HG03520 (cell line): ENCODE results near the gene RNF220.

Experiments used
- ATAC-seq: cut with Tn5 transposase; IDR thresholded peaks from one replicate; pipeline ENCODE4 v1.9.1; 2021; ENCODE audit warnings: mild to moderate bottlenecking, moderate library complexity; ENCODE audit not compliant: unreplicated experiment

Gene RNF220

DNA sequence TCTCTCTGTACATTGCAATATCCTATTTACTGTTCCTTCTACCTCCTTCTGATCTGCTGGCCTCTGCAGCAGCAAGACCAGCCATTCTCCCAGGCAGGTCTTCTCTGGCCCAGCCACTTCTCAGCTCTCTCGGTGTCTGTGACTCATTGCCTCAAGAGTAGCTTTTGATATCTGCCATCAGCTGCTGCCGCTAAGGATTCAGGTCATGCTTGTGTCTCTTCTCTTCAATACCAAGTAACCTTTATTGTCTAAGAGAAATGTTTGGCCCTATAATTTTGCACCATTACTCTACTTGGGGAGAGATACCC lies 167.5 kb downstream of the RNF220 start:
- ATAC-seq = no peak

DNA sequence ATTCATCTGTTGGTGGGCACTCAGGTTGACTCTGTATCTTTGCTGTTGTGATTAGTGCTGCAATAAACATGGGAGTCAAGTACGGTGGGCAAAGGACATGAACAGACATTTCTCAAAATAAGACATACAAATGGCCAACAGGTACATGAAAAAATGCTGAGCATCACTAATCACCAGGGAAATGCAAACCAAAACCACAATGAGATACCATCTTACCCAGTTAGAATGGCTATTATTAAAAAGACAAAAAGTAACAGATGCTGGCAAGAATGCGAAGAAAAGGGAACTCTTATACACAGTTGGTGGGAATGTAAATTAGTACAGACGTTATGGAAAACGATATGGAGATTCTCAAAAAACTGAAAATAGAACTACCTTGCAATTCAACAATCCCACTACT lies 170.3 kb downstream of the RNF220 start:
- ATAC-seq = no peak

GRCh38 chr1:44576456-44577150 lies 171.5 kb downstream of the RNF220 start:
- ATAC-seq = no peak

DNA sequence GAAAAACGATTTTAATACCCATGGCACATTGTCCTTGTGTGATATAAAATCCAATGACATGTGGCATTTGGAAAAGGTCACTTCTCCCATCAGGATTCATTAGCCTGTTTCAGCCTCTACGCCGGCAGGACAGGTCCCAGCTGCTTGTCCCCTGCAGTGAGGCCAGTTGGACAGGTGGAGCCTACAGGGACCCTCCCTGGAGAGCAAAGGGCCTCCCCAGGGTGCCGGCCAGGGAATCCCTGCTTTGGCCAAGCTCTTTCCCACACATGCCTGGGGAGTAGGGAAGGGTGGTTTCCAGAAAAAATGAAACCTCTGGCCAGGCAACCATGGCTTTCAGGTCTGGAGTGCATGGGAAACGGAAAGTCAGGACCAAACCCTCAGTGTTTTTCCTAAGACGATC lies 176.2 kb downstream of the RNF220 start:
- no peak for ATAC-seq

DNA sequence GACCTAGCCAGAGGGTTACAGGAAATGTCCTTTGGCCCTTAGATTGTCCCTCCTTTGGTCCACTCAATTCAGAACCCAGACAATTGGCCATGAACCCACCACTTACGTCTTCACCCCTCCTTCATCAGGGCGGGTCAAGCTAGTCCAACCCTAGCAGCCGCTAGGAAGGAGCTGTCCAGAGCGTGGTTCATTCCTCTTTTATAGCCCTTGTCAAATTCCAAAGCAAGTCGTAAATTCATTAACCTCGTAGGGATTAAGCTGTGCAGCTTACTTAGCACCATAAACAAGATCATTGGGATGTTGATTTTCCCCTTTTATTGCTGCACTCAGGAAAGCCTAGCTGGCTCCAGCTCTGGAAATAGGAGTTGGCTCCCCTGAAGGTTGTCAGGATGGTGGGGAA lies 179.1 kb downstream of the RNF220 start:
- ATAC-seq = no peak

GRCh38 chr1:44585315-44585920 lies 180.4 kb downstream of the RNF220 start:
- no peak for ATAC-seq

- ATAC-seq = no peak
Observed at GRCh38 chr1:44587796-44588460, 182.9 kb downstream of the RNF220 start.

GRCh38 chr1:44588551-44589210 lies 183.6 kb downstream of the RNF220 start:
- no peak for ATAC-seq

GRCh38 chr1:44590475-44590874 lies 185.4 kb downstream of the RNF220 start:
- no peak for ATAC-seq

DNA sequence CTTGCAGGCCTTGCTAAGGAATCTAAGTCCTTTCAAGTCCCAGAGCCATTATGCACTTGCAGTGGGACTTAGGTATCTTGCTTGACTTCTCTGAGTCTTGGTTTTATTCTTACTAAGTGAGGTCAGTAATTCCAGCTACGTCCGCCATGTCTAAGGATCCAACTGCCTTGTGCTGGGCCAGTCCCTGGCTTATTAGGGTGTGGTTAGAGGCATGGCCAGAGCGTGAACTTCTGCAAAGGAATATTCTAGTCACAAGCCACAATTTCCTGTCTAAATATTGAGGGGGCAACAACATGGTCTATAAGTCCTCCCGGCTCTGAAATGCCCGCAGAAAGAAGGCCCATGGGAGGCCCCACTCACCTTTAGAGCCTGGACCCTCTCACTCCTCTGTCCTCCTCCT lies 186.3 kb downstream of the RNF220 start:
- ATAC-seq = no peak

DNA sequence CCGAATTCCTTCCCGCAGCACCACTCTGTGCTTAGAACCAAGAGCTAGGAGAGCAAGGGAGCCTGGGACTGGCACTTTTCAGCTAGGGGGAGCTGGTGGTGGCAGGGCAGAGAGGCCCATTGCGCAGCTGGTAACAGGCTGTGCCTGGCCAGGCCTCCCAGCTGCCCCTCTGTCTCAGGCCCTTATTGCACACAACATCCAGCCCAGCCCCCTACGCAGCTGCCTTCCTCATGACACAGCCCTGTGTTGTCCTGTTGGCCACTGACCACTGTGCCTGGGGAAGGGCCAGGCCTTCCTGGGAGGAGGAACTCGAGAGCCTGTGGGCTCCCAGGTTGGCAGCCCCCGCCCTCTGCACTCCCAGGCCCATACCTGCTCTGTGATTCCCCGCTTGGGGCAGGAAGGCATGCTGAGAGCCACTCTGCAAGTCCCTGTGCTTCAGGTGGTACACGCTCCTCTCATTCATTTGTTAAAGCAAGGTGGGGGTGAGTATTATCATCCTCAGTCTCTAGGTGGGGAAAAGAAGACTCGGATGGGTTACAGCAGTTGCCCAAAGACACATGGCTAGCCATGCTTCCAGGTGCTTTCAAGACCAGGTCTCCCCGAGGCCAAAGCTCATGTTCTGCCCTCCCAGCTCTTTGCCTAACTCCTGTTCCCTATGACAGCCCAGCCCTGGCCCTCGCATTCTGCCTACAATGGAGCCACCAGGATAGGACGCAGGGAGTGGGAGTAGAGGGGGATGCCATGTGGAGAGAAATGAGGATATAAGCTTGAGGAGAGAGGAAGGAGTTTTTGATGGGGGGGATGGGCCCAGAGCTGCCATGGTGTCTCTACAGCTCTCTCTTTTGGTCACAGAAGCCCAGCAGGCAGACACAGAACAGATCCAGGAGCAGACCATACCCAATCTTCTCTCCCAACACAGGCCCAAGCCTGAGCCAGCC lies 187.4 kb downstream of the RNF220 start:
- no peak for ATAC-seq

- no peak for ATAC-seq
Observed at GRCh38 chr1:44594353-44594752, 189.3 kb downstream of the RNF220 start.

- no peak for ATAC-seq
Observed at GRCh38 chr1:44594871-44595735, 190.0 kb downstream of the RNF220 start.

GRCh38 chr1:44596511-44596910 lies 191.5 kb downstream of the RNF220 start:
- ATAC-seq = no peak

DNA sequence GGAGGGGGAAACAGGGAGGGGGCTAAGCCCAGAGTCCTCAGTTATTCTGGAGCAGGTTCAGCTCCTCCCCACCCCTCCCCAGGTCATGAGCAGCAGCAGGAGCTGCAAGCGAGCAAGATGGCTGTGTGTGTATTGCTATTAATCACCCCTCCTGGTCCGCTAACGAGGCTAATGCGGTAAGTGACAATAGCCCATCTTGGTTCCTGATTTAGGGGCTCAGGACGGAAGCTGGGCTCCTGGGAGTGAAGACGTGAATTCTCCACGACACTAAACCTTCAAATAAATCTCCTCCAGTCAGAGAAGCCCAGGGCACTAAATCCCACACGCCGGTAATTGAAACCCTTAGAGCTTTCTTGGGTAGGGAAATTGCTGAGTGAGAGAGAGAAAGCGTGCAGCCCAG lies 193.1 kb downstream of the RNF220 start:
- ATAC-seq = no peak

DNA sequence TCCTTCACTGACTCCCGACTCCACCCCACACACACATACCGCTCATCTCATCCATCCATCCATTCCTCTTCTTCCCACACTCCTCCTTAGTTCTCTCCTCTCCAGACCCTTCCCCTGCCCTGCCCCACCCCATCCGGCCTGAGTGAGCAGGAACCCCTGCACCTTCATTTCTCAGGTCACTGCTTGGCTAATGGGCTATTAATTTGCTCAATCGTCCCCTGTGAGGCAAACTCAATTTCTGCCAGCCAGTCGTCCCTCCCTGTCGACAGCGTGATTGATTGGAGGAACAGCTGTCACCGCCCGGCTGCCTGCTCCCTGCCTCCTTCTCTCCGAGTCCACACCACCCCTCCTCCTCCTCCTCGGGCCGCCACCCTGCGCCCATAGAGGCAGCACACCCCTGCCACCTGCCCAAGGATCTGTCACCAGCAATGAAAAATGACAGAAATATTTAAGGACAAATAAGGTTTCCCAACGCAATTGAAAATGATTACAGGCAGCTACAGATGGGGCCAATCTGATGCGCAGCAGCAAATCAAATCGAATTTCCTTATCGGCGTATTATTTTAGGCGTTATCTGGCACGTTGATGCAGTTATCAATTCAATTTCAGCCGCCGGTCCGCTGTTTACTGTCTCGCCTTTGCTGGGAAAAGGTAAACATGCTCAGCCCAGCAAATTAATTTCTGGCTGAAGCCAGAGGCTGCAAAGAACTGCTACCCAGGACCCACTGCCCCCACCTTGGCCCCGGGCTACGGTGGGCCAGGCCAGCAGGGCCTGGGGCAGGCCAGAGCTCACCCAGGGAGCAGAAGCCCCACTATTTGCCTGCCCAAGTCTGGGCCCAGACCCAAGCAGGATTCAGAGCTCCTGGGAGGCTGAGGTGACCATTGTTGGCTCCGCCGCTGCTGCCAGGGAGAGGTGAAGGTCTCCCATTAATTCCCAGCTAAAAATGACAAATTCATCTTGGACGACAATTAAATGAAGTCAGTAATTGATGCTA lies 197.9 kb downstream of the RNF220 start:
- no peak for ATAC-seq

- ATAC-seq = no peak
Observed at GRCh38 chr1:44603718-44604117, 198.7 kb downstream of the RNF220 start.

GRCh38 chr1:44604157-44604955 lies 199.3 kb downstream of the RNF220 start:
- ATAC-seq = no peak
